Hepatocyte (in vitro differentiated cells): Measurements from ENCODE around the gene GPX7. TPM values are rescaled to one million over a fixed set of nuclear protein-coding genes. Genes with fewer than 3 reads are reported as not detected.

Experiments used
- DNase-seq: peaks from one replicate; pipeline ENCODE4 v3.0.0-alpha.2; 2016; ENCODE audit warnings: low spot score
- H2AFZ ChIP-seq: fragments of 200-600 bp; sonication (generic); 2 replicates; pipeline ENCODE4 v1.6.0; 2016; ENCODE audit warnings: antibody characterized with exemption, mild to moderate bottlenecking
- H3K27ac ChIP-seq: fragments of 200-600 bp; sonication (generic); 2 replicates; pipeline ENCODE4 v1.5.1; 2016; ENCODE audit warnings: mild to moderate bottlenecking
- H3K27me3 ChIP-seq: fragments of 200-600 bp; sonication (generic); 2 replicates; pipeline ENCODE4 v1.6.1; 2016
- H3K36me3 ChIP-seq: fragments of 200-600 bp; sonication (generic); replicated peaks from 2 replicates; pipeline ENCODE4 v1.5.1; 2016; ENCODE audit warnings: low read depth; ENCODE audit not compliant: insufficient read depth
- H3K4me1 ChIP-seq: fragments of 200-600 bp; sonication (generic); 2 replicates; pipeline ENCODE4 v1.5.1; 2016; ENCODE audit warnings: mild to moderate bottlenecking, moderate library complexity; ENCODE audit not compliant: insufficient read depth
- H3K4me2 ChIP-seq: fragments of 200-600 bp; sonication (generic); 2 replicates; pipeline ENCODE4 v1.6.0; 2016
- H3K4me3 ChIP-seq: fragments of 200-600 bp; sonication (generic); 2 replicates; pipeline ENCODE4 v1.5.1; 2016; ENCODE audit warnings: mild to moderate bottlenecking
- H3K79me2 ChIP-seq: fragments of 200-600 bp; sonication (generic); 2 replicates; pipeline ENCODE4 v1.6.0; 2017; ENCODE audit warnings: mild to moderate bottlenecking
- H3K9me2 ChIP-seq: fragments of 200-600 bp; sonication (generic); replicated peaks from 2 replicates; pipeline ENCODE4 v1.6.0; 2017; ENCODE audit warnings: mild to moderate bottlenecking; ENCODE audit not compliant: insufficient read depth
- H3K9me3 ChIP-seq: fragments of 200-600 bp; sonication (generic); 2 replicates; pipeline ENCODE4 v1.5.1; 2016; ENCODE audit warnings: low read depth, mild to moderate bottlenecking
- H4K20me1 ChIP-seq: fragments of 200-600 bp; sonication (generic); 2 replicates; pipeline ENCODE4 v1.6.0; 2016; ENCODE audit warnings: mild to moderate bottlenecking; ENCODE audit not compliant: insufficient read depth, poor library complexity, severe bottlenecking
- CTCF ChIP-seq: fragments of 200-600 bp; sonication (generic); IDR thresholded peaks from 2 replicates; pipeline ENCODE4 v1.5.1; 2016; ENCODE audit warnings: antibody characterized with exemption, mild to moderate bottlenecking; ENCODE audit not compliant: poor library complexity
- EZH2 ChIP-seq: fragments of 200-600 bp; sonication (generic); IDR thresholded peaks from 2 replicates; pipeline ENCODE4 v1.6.1; 2016; ENCODE audit warnings: antibody characterized with exemption, mild to moderate bottlenecking, borderline replicate concordance
- EZH2phosphoT487 ChIP-seq: fragments of 200-600 bp; sonication (generic); IDR thresholded peaks from one replicate; pipeline ENCODE4 v1.6.1; 2018; ENCODE audit warnings: antibody characterized with exemption, mild to moderate bottlenecking, low read depth, moderate library complexity; ENCODE audit not compliant: unreplicated experiment, severe bottlenecking
- WGBS: methylation state at CpG from one replicate; pipeline ENCODE4 v1.1.6; 2016; ENCODE audit warnings: low lambda C conversion rate; ENCODE audit errors: missing lambda C conversion rate; 5-methylcytosine and 5-hydroxymethylcytosine counted together
- polyA plus RNA-seq: library from polyadenylated mRNA; unstranded; fragments of >200 nt; fragmentation: Nextera tagmentation; extraction: Ambion mirVana; gene quantifications from 2 replicates; pipeline ENCODE4 v1.2.1, GENCODE V29; 2016
- total RNA-seq: library from RNA; depleted of rRNA; stranded (reverse); fragments of >200 nt; gene quantifications from 2 replicates; pipeline ENCODE4 v1.2.3, GENCODE V29; 2014

Gene GPX7
- total and polyA plus RNA-seq, 2 experiments from 2014 or later, result 56.4 to 78.9 TPM

- no peaks in the 10 kb centered on the region for H3K9me2 ChIP-seq
- H2AFZ ChIP-seq, result no peak overlapping the region
- no peaks in the 10 kb centered on the region for H3K4me1 ChIP-seq
- H3K36me3 ChIP-seq, result no peaks in the 10 kb centered on the region
- no peaks in the 10 kb centered on the region for H3K27me3 ChIP-seq
- no peak overlapping the region for H3K4me2 ChIP-seq
- H3K27ac ChIP-seq, result no peak overlapping the region
- H3K9me3 ChIP-seq, result no peaks in the 10 kb centered on the region
- 91% methylated on average over 3 of the region's 3 CpGs for WGBS
- no peaks in the 10 kb centered on the region for H4K20me1 ChIP-seq
- H3K4me3 ChIP-seq, result no peak overlapping the region
- H3K79me2 ChIP-seq, result no peaks in the 10 kb centered on the region
- no peak for DNase-seq
- TF ChIP-seq CTCF (no peak), EZH2phosphoT487 (no peak), EZH2 (no peak)
These were observed 21.9 kb upstream of the GPX7 start for GRCh38 chr1:52580283-52580682.

GRCh38 chr1:52582116-52582696, 20.0 kb upstream of the GPX7 start:
- no peaks in the 10 kb centered on the region for H3K4me1 ChIP-seq
- H2AFZ ChIP-seq, result no peak overlapping the region
- TF ChIP-seq EZH2, result no peak
- TF ChIP-seq CTCF, result no peak
- no peak for TF ChIP-seq EZH2phosphoT487
- no peaks in the 10 kb centered on the region for H3K79me2 ChIP-seq
- H3K27me3 ChIP-seq, result no peaks in the 10 kb centered on the region
- H3K4me3 ChIP-seq, result no peak overlapping the region
- H3K36me3 ChIP-seq, result no peaks in the 10 kb centered on the region
- DNase-seq, result no peak
- no peaks in the 10 kb centered on the region for H4K20me1 ChIP-seq
- WGBS, result 98% methylated on average over 10 of the region's 10 CpGs
- no peak overlapping the region for H3K27ac ChIP-seq
- no peaks in the 10 kb centered on the region for H3K9me3 ChIP-seq
- no peaks in the 10 kb centered on the region for H3K9me2 ChIP-seq
- no peak overlapping the region for H3K4me2 ChIP-seq

GRCh38 chr1:52585474-52585873, 16.7 kb upstream of the GPX7 start:
- H3K27ac ChIP-seq, result no peak overlapping the region
- no peak for TF ChIP-seq CTCF
- no peak for TF ChIP-seq EZH2
- TF ChIP-seq EZH2phosphoT487, result no peak
- H3K9me2 ChIP-seq, result no peaks in the 10 kb centered on the region
- H4K20me1 ChIP-seq, result no peaks in the 10 kb centered on the region
- no peak overlapping the region for H3K4me2 ChIP-seq
- no peak overlapping the region for H2AFZ ChIP-seq
- H3K4me1 ChIP-seq, result no peaks in the 10 kb centered on the region
- no peaks in the 10 kb centered on the region for H3K79me2 ChIP-seq
- H3K4me3 ChIP-seq, result no peak overlapping the region
- no peaks in the 10 kb centered on the region for H3K27me3 ChIP-seq
- WGBS, result 75% methylated on average over 1 of the region's 1 CpG
- no peaks in the 10 kb centered on the region for H3K9me3 ChIP-seq
- no peaks in the 10 kb centered on the region for H3K36me3 ChIP-seq
- DNase-seq, result no peak

- Histone ChIP-seq H4K20me1 (no peaks in the 10 kb centered on the region), H3K4me2 (no peak overlapping the region), H3K4me3 (no peak overlapping the region), H2AFZ (no peak overlapping the region), H3K36me3 (no peaks in the 10 kb centered on the region), H3K27me3 (no peaks in the 10 kb centered on the region), H3K27ac (no peak overlapping the region), H3K4me1 (no peaks in the 10 kb centered on the region), H3K79me2 (no peaks in the 10 kb centered on the region), H3K9me2 (no peaks in the 10 kb centered on the region), H3K9me3 (no peaks in the 10 kb centered on the region)
- no peak for TF ChIP-seq CTCF
- TF ChIP-seq EZH2phosphoT487, result no peak
- no peak for TF ChIP-seq EZH2
- DNase-seq, result no peak
These were observed 14.1 kb upstream of the GPX7 start for GRCh38 chr1:52588027-52588426.
